ENCODE results near the gene ZNF213.
"Not testable (repeated sequence)": the region's sequence is repeated elsewhere in the genome, so short reads cannot be mapped to it uniquely, and the experiment has no call there.

Gene ZNF213

DNA sequence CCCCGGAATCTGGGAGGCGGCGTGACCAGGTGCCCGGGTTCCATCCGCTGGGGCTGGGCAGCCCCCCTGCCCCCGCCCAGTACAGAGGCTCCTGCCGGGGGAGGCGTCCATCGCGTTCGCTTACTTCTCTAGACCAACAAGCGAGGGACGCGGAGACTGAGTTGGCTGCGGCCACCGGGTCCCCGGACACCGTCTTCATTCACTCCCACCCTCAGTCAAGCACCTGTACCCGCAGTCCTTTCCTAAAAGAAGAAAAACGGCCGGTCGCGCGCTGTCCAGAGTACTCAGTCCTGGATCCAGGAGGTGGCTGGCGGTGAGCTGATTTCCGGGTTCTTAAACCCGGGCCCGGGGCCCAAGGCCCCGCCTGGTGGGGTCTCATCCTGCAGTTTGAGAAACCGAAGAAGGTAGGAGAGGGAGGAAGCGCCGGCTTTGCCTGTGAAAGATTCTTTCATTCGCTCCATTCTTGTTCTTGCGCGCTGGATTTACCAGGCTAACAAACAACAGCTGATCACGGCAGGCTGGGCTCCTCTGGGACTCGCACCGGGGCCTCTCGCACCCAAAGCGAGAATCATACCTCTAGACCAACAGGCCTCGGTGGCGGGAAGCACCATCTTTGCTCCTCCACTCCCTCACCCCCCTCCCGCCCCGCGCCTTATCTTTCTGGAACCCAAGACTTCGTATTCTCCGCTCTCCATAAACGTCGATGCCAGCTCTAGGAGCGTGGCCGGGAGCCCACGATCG is 35.8 kb downstream of the ZNF213 start:
- no peak for DNase-seq (ENCODE audit: low read depth in 2 of 2, low spot score in 1 of 2)

DNA sequence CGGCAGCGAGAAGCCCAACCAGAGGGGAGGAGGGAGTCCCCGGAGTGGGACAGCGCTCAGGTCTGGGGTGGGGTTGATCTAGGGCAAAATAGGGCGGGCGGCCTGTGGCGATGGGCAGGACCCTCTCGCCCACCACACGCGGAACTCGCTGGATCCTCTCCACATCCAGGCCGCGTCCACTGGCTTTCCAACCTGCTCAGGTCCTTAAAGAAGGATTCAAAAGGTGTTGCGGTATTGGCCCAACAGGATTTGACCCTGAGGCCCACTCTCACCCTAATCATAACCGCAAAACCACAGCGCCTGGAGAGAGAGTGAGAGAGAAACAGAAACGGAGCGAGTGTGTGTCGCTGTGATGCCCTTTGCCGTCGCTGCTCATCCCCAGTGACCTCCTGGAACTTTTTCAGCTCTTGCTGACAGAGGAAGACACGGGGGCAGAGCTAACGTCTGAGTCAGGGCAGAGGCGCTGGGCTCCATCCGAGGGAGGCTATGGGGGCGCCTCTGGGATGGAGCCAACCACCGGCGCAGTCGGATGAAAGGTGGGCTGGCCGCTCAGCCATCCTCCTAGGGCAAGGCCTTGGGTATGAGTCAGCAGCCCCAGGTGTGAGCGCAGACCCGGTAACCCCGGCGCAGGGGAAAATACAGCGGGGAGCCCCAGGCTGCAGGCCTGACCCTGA is 36.5 kb downstream of the ZNF213 start:
- no peak for DNase-seq (ENCODE audit: low read depth in 2 of 2, low spot score in 1 of 2)

DNA sequence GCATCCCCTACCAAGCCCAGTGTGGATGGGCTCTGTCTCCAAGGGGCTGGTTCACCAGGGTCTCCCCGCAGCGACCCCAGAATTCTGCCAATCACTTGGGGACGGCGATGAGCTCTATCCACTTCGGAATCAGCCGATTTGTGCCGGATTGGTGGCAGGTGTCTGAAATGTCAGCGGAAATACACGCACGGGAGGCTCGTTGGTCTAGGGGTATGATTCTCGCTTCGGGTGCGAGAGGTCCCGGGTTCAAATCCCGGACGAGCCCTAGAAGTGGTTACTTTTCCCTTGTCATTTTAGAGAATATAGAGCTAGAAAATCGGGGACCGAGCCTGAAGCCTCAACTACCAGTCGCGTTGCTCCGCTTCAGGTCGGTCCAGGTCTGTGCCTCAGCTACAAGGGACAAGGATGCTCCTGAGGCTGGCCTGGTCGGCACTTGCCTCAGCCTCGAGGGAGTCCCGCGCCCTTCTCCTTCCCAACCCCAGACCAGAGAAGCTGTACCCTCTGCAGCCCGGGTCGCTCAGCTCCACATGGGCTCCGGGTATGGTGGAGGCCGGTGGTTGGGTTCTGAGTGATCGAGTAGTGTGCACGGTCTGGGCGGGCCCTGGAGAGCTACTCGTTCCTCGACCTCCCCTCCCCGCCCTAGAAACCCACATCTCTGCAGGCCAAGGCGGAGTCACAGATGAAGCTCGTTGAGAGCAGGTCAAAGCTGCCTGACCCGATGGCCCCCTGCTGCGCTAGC is 37.2 kb downstream of the ZNF213 start:
- no peak for DNase-seq (ENCODE audit: low read depth in 2 of 2, low spot score in 1 of 2)

DNA sequence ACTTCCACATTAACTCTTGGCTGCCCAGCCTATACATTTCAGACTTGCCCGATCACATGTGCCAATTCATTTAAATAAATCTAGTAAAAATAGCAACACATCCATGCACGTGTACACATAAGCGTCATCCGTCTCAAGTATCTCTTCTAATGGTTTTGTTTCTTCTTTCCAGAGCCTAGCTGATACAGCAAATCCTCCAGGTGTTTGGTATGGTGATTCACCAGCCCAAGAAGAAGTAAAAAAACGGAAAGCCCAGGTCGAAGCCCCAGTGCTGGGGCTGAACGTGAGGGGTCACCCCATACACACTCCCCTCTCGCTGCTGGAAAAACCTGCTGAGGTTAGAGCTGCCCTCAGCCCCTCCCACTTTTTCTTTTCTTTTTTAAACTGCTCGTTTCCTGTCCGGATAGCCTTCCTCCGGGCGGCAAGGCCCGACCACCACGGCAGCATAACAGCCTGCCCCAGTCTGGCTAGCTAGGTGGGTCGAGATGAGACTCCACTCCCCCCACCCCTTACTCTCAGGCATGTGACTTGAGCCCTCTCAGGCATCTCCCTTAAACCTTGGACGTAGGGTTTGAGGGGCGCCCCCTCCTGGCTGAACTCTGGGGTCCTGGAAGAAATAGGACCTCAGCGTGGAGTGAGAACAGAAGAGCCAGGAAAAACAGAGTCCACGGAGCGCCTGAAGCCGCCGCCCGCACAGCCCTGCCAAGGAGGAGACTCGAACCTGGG is 39.2 kb downstream of the ZNF213 start:
- no peak for DNase-seq (ENCODE audit: low read depth in 2 of 2, low spot score in 1 of 2)

DNA sequence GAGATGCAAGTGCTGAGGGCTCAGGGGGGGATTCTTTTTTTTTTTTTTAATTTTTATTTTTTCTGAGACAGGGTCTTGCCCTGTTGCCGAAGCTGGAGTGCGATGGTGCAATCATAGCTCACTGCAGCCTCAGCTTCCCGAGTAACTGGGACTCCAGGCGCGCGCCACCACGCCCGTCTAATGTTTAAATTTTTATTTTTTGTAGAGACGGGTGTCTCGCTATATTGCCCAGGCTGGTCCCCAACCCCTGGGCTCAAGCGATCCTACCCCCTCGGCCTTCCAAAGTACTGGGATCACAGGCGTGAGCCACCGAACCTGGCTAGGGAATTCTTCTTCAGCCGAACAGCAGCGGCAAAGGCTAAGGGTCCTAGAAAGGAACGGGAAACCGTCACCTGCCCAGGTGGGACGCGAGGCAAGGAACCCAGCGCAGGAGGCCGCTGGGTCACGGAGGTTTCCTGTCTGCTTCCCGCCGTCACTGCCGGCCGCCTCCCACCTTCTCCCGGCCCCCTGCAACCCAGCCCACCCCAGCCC is 39.9 kb downstream of the ZNF213 start:
- DNase-seq (ENCODE audit: low read depth in 2 of 2, low spot score in 1 of 2) = no peak

DNA sequence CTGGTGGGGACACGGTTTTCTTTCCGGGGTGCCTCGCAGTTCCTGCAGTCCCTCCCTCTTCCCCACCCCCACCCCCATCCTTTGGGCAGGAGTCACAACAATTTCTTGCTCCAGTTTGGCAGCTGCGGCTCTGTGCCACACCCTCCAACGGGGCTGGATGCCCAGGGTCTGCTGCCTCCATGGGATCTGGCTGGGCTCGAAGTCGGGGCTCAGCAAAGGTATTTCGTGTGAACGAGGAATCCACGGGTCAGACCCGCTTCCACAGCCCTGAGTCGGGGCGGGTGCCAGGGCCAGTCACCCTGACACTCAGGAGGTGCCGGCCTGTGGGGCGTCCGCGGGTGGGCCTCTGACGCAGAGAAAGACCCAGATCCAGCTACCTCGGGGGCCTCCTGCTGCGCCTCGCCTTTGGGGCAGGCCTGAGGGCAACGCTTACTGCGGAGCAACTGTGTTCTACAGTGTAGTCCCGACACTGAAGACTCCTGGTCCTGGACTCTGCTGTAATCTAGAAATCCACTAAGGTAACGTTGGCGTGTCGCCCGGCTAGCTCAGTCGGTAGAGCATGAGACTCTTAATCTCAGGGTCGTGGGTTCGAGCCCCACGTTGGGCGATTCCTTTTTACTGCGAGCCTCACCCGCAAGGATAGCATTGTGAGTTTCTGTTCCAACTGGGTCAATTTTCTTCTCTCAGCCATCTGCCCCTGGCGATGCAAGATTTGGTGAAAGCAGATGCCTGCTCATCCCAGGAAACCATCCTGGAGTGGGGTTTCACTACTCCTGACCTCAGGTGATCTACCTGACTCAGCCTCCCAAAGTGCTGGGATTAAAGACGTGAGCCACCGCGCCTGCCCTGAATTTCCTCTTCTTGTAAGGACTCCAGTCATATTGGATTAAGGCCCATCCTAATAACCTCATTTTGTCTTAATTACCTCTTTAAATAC is 40.6 kb downstream of the ZNF213 start:
- no peak for DNase-seq (ENCODE audit: low read depth in 2 of 2, low spot score in 1 of 2)

DNA sequence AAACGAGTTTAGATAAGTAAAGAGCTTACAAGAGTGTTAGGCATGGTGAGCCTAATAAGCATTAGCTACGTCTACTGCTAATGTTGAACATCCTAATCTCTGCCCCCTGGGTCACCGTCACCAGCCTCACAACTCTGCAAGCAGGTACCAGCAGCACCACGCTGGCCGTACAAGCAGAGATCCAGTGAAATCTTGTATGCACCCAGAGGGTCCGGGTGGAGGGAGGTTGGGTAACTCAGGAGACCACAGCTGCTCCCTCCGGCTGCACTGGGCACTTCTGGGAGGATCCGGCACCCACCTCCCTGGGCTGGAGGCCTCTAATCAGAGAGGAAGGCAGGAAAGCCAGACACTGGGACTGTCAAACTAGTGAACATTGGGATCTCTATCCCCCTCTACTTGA is 44.8 kb downstream of the ZNF213 start:
- DNase-seq (ENCODE audit: low read depth in 2 of 2, low spot score in 1 of 2) = no peak

DNA sequence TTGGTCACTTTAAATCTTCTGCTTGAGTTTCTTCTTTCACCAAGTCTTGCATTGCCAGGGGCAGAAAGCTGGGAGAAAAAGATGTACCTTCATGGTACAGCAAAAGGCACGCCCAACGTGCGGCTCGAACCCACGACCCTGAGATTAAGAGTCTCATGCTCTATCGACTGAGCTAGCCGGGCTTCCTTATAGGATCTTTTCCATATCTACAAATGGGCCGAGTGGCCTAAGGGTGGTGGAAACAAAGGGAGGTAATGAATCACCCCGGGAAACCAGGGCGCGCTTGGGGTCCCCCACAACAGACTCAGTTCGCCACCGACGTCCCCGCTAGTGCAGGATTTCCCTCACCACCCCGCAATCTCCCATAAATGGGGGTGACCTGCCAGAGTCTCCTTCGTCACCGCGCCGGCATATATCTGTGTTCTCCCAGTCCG is 45.6 kb downstream of the ZNF213 start:
- DNase-seq (ENCODE audit: low read depth in 2 of 2, low spot score in 1 of 2) = no peak

DNA sequence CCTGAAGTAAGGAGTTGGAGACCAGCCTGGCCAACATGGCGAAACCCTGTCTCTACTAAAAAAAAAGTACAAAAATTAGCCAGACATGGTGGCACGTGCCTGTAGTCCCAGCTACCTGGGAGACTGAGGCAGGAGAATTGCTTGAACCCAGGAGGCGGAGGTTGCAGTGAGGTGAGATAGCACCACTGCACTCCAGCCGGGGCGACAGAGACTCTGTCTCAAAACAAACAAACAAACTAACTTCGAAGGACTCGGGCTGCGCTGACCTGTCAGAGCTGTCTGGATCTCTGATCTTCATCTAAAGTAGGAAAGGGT is 47.4 kb downstream of the ZNF213 start:
- DNase-seq (ENCODE audit: low read depth in 2 of 2, low spot score in 1 of 2) = not testable (repeated sequence)

DNA sequence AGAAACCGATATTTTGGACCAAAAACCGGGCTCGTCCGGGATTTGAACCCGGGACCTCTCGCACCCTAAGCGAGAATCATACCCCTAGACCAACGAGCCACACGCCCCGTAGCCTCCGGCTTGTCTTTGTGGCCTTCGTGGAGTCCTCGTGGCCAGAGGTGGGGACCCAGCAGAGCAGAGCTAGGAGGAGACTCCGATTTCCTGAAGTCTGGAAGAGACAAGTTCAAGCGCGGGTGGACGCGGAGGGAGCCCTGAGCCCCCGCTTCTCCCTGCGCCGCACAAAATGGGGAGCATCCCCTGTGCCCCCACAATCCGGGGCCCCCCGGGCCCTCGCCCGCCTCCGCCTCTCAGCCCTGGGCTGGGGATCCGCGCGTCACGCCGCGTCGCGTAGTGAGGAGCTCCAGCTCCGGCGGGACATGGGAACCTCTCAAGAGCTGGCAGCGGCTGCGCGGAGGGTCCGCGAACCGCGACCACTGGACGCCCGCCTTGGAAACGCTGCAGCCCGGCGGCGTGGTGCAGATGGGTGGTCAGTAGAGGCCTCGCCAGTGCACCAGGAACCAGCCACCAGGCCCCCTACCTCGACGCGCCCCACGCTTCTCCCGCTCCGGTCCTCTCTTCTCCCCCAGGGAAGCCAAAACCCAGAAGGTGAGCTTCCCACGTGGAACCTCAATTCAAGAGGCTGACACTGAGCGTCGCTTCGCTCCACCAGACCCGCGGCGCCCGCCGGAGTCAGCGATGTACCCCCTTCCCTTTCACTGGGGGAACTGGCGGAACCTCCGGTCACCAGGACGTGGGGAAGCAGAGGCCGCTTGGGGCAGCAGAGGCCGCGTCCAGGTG is 48.0 kb downstream of the ZNF213 start:
- DNase-seq (ENCODE audit: low read depth in 2 of 2, low spot score in 1 of 2) = no peak

DNA sequence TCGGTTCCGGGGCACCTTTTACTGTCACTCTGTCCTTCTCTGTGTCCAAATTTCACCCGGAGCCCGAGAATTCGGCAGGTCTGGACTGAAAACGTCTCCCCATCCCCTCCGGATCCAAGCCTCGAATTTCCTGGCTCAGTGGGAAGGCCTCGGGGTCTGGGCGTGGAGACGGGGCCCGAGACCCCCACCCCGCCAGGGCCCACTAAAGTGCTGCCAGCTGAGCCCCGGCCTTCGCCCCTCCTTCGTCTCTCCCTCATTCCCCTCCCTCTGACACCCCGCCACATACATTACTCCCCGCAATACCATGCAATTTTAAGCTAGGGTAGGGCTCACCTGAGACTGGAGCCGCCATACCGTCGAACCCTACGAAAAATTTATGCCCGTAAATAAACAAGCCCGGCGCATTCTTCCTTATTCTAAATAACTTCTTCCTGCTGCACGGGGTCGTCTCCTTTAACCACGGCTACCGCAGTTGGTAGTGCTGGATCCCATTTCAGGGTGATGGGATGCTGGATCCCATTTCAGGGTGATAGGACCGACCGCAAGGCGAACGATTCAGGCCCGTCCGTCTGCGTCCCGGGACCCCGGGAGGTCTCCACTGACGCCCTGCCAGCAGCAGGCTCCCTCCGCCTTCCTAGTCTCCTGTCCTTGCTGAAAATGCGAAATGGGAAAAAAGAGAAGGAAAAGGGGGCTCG is 48.8 kb downstream of the ZNF213 start:
- DNase-seq (ENCODE audit: low read depth in 2 of 2, low spot score in 1 of 2) = no peak

DNA sequence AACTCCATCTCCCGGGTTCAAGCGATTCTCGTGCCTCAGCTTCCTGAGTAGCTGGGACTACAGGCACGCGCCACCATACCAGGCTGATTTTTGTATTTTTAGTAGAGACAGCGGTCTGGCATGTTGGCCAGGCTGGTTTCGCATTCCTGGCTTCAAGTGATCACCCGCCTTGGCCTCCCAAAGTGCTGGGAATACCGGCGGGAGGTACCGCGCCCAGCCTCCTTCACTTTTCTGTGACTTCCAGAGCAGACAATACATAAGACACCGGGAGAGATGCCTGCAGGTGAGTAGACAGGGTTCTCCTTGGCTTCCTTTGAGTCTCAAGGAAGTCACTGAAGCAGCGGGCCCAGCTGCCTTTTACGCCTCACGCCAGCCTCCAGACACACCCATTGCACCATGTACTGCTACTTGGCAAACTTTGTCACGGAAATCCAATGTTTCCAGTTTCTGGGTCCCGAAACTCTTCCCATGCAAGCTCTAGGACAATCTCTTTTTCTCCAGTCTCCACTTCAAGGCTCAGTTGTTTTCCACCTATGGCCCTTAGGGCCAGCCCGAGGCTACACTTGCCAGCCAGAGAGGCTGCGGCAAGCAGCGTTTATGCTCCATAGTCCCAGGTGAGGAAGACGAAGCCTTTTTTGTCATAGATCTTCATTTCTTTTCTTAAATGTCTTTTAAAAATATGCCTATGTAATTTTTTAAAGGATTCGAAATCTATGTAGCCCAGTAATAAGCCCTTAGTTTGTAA is 52.3 kb downstream of the ZNF213 start:
- DNase-seq (ENCODE audit: low read depth in 2 of 2, low spot score in 1 of 2) = no peak

DNA sequence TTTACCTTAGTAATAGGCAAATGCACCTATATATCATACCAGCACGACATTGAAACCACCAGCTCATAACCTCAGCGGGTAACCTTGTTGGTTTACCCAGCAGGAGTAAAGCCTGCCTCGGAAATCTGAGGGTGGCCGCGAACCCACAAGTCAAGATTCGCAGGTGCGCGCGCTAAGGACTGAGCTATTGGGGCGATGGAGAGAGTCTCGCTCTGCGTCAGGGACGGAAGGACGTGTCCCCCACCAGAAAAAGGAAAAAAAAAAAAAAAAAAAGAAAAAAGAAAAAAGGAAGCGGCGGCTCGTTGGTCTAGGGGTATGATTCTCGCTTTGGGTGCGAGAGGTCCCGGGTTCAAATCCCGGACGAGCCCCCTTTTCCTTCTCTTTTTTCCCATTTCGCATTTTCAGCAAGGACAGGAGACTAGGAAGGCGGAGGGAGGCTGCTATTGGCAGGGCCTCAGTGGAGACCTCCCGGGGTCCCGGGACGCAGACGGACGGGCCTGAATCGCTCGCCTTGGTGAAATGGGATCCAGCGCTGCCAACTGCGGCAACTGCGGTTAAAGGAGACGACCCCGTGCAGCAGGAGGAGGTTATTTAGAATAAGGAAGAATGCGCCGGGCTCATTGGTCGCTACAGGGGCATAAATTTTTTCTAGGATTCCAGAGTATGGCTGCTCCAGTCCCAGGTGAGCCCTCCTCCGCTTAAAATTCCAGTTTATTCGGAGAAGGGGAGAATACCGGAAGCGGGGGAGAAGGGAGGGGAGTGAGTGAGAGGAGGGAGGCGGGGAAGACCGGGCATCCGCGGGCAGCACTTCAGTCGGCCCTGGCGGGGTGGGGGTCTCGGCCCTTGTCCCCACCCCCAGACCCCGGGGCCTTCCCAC is 53.2 kb downstream of the ZNF213 start, which contains the start of gene OR1F1:
Gene OR1F1 (plus strand): TSS at position 407 of the 877 bp plus-strand sequence.
- no peak for DNase-seq (ENCODE audit: low read depth in 2 of 2, low spot score in 1 of 2)

DNA sequence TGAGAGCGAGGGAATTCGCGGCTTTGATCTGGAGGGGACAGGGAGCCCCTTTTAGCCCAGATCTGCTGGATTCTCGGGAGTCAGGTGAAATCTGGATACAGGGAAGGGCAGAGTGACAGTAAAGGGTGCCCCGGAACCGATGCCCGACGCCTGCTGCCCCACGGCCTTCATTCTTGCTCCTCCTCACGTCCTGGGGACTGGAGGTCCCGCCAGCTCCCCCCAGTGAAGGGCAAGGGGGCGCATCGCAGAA is 53.8 kb downstream of the ZNF213 start:
- no peak for DNase-seq (ENCODE audit: low read depth in 2 of 2, low spot score in 1 of 2)

DNA sequence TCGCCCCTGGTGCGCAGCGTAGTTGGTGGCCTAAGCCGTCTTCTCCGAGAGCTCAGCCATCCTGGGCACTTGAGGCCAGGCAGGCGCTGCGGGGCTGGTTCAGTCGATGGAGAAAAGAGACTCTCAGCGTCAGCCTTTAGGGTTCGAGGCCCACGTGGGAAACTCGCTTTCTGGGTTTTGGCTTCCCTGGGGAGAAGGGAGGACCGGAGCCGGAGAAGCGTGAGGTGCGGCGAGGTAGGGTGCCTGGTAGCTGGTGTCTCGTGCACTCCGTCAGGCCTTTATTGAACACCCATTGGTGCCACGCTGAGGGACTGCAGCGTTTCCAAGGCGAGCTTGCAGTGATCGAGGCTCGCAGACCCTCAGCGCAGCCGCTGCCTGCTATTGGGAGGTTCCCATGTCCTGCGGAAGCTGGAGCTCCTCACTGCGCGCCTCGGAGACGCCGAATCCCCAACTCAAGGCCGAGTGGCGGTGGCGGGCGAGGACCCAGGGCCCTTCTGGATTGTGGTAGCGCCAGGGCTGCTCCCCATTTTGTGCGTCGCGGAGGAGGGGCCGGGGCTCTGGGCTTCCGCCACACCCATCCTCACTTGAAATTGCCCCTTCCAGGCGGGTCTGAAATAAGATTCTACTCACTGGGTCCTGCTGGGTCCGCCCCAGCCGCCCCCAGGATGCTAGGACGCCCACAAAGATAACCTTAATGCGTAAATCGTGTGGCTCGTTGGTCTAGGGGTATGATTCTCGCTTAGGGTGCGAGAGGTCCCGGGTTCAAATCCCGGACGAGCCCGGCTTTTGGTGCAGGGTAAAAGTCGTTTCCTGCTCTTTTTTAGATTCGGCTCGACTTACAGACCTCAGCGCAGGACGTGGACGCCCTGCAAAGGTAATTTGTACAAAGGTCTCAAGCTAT is 54.3 kb downstream of the ZNF213 start:
- no peak for DNase-seq (ENCODE audit: low read depth in 2 of 2, low spot score in 1 of 2)

DNA sequence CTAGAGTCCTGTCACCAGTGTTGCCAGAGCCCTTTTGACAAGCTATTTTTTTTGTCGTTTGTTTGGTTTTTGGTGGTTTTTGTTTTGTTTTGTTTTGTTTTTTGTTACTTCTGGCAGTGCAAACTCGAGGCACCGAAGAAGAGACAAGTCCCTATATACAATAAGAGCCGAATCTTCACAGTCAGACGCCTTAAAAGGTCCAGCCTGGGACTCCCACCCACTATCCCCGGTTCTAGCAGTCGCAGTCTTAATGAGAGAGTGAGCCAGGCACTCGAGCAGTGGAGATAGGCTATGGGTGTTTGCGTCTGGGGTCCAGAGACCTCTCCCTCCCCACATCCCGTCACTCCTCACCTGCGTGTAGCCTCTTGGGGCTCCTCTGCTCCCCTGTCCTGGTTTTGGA is 55.0 kb downstream of the ZNF213 start:
- DNase-seq (ENCODE audit: low read depth in 2 of 2, low spot score in 1 of 2) = no peak
